PC-3 (cell line): ENCODE results near the gene PADI1. TPM values are rescaled to one million over a fixed set of nuclear protein-coding genes. Genes with fewer than 3 reads are reported as not detected.

Source experiments
- ATAC-seq: fragments of 200-7000 bp; cut with Tn5 transposase; 2 replicates; pipeline ENCODE4 v1.9.1; 2020; ENCODE audit warnings: mild to moderate bottlenecking, moderate library complexity
- BruUV-seq: library from RNA; stranded (reverse); fragments of 400-500 nt; replicated peaks from 2 replicates; lab custom pipeline; 2021; lab: Mats Ljungman, UMichigan
- CTCF ChIA-PET: fragments of 300-600 bp; sonication (Branson Sonifier 250); formaldehyde crosslinking; loops from one replicate; lab custom pipeline; 2022; ENCODE audit warnings: antibody characterized with exemption; lab: Charles Lee
- POLR2A ChIA-PET: fragments of 300-600 bp; sonication (Branson Sonifier 250); formaldehyde crosslinking; loops from one replicate; lab custom pipeline; 2022; ENCODE audit warnings: antibody characterized with exemption; ENCODE audit not compliant: unreplicated experiment; lab: Charles Lee
- DNase-seq: peaks from one replicate; pipeline ENCODE4 v3.0.0-alpha.2; 2015
- H2AFZ ChIP-seq: fragments of 300-600 bp; sonication (generic); 2 replicates; pipeline ENCODE4 v1.6.0; 2016; ENCODE audit warnings: antibody characterized with exemption, low read length
- H3F3A ChIP-seq: fragments of 300-600 bp; sonication (generic); one replicate; pipeline ENCODE4 v1.6.0; 2017; ENCODE audit warnings: antibody characterized with exemption, low read length, control low read depth, mild to moderate bottlenecking; ENCODE audit not compliant: unreplicated experiment
- H3K27ac ChIP-seq: fragments of 300-600 bp; sonication (generic); 2 replicates; pipeline ENCODE4 v1.5.1; 2016; ENCODE audit warnings: mild to moderate bottlenecking, low read length
- H3K27me3 ChIP-seq: fragments of 300-600 bp; sonication (generic); 2 replicates; pipeline ENCODE4 v1.6.1; 2016; ENCODE audit warnings: low read length, mixed read lengths
- H3K36me3 ChIP-seq: fragments of 300-600 bp; sonication (generic); 2 replicates; pipeline ENCODE4 v1.6.1; 2016; ENCODE audit warnings: low read depth, mixed run types, low read length, mixed read lengths
- H3K4me1 ChIP-seq: fragments of 300-600 bp; sonication (generic); 2 replicates; pipeline ENCODE4 v1.5.1; 2016; ENCODE audit warnings: low read length; ENCODE audit not compliant: insufficient read depth
- H3K4me2 ChIP-seq: fragments of 300-600 bp; sonication (generic); 2 replicates; pipeline ENCODE4 v1.6.0; 2016; ENCODE audit warnings: low read length
- H3K4me3 ChIP-seq: fragments of 300-600 bp; sonication (generic); 2 replicates; pipeline ENCODE4 v1.5.1; 2016; ENCODE audit warnings: mild to moderate bottlenecking, low read length, mixed read lengths
- H3K79me2 ChIP-seq: fragments of 300-600 bp; sonication (generic); 2 replicates; pipeline ENCODE4 v1.6.1; 2017; ENCODE audit warnings: low read length, mixed read lengths
- H3K9ac ChIP-seq: fragments of 300-600 bp; sonication (generic); 2 replicates; pipeline ENCODE4 v1.6.0; 2016; ENCODE audit warnings: mild to moderate bottlenecking, low read length
- H3K9me2 ChIP-seq: fragments of 300-600 bp; sonication (generic); replicated peaks from 2 replicates; pipeline ENCODE4 v1.6.1; 2016; ENCODE audit warnings: mixed run types, low read length, mixed read lengths
- H3K9me3 ChIP-seq: fragments of 300-600 bp; sonication (generic); 2 replicates; pipeline ENCODE4 v1.6.1; 2016; ENCODE audit warnings: low read length, mixed read lengths
- H4K20me1 ChIP-seq: fragments of 300-600 bp; sonication (generic); 2 replicates; pipeline ENCODE4 v1.6.1; 2016; ENCODE audit warnings: low read length, mixed read lengths
- CTCF ChIP-seq: fragments of 300-600 bp; sonication (generic); conservative IDR thresholded peaks from 2 replicates; pipeline ENCODE4 v1.5.1; 2017; ENCODE audit warnings: antibody characterized with exemption, low read depth, mild to moderate bottlenecking, low read length
- EZH2 ChIP-seq: fragments of 300-600 bp; sonication (generic); IDR thresholded peaks from one replicate; pipeline ENCODE4 v1.6.1; 2017; ENCODE audit warnings: antibody characterized with exemption, mild to moderate bottlenecking, low read length; ENCODE audit not compliant: unreplicated experiment
- EZH2phosphoT487 ChIP-seq: fragments of 300-600 bp; sonication (generic); IDR thresholded peaks from 2 replicates; pipeline ENCODE4 v1.6.1; 2018; ENCODE audit warnings: mild to moderate bottlenecking, antibody characterized with exemption, low read length, borderline replicate concordance
- intact Hi-C: fragments of 100-400 bp; cut with micrococcal nuclease; formaldehyde crosslinking; loops from 2 replicates; pipeline ENCODE4 v1.9.0; 2023
- total RNA-seq: library from RNA; depleted of rRNA; stranded (reverse); fragments of >200 nt; gene quantifications from 2 replicates; pipeline ENCODE4 v1.2.3, GENCODE V29; 2014

Gene PADI1
- total RNA-seq, 1 experiment from 2014 or later, result 0.73 TPM

GRCh38 chr1:17278996-17279830, 74.3 kb downstream of the PADI1 start:
- POLR2A ChIA-PET, result no interaction called here
- H3K9ac ChIP-seq, result no peak overlapping the region

GRCh38 chr1:17280436-17280835, 75.5 kb downstream of the PADI1 start:
- Histone ChIP-seq H3K9ac (no peak overlapping the region), H3K79me2 (no peaks in the 10 kb centered on the region), H3K36me3 (no peaks in the 10 kb centered on the region), H3K9me3 (no peaks in the 10 kb centered on the region), H2AFZ (no peak overlapping the region), H3K4me3 (no peak overlapping the region), H3K4me2 (no peak overlapping the region), H3K27ac (no peak overlapping the region), H3K27me3 (no peaks in the 10 kb centered on the region), H3K4me1 (peaks cover 10% of the 10 kb centered on the region), H3F3A (no peaks in the 10 kb centered on the region), H4K20me1 (no peaks in the 10 kb centered on the region), H3K9me2 (no peaks in the 10 kb centered on the region)
- TF ChIP-seq EZH2phosphoT487 (no peak), EZH2 (no peak), CTCF (no peak)
- DNase-seq, result no peak
- ATAC-seq, result no peak
- intact Hi-C loops, result no loop called here
- ChIA-PET POLR2A (no interaction called here), CTCF (interaction anchor here (0.5 kb wide), 1 partner anchor 110 kb away, joined by 3 read pairs; no protein-coding TSS in a partner anchor)
- no TSS peak for BruUV-seq

More at GRCh38 chr1:17278996-17279830, 74.3 kb downstream of the PADI1 start:
- DNase-seq, result no peak
- H3K36me3 ChIP-seq, result no peaks in the 10 kb centered on the region
- no peaks in the 10 kb centered on the region for H3F3A ChIP-seq
- no TSS peak for BruUV-seq
- ATAC-seq, result no peak
- no peak overlapping the region for H3K4me2 ChIP-seq
- H3K27ac ChIP-seq, result no peak overlapping the region
- no peaks in the 10 kb centered on the region for H4K20me1 ChIP-seq
- TF ChIP-seq EZH2 (no peak), CTCF (no peak), EZH2phosphoT487 (no peak)
- H3K79me2 ChIP-seq, result no peaks in the 10 kb centered on the region
- H3K4me3 ChIP-seq, result no peak overlapping the region
- no peaks in the 10 kb centered on the region for H3K9me2 ChIP-seq
- no peaks in the 10 kb centered on the region for H3K27me3 ChIP-seq
- CTCF ChIA-PET, result no interaction called here
- peaks cover 10% of the 10 kb centered on the region for H3K4me1 ChIP-seq
- intact Hi-C loops, result no loop called here
- H2AFZ ChIP-seq, result no peak overlapping the region
- H3K9me3 ChIP-seq, result no peaks in the 10 kb centered on the region

GRCh38 chr1:17280894-17281293, 76.0 kb downstream of the PADI1 start:
- Histone ChIP-seq H3K4me3 (no peak overlapping the region), H3K9me2 (no peaks in the 10 kb centered on the region), H3K4me2 (no peak overlapping the region), H3F3A (no peaks in the 10 kb centered on the region), H3K79me2 (no peaks in the 10 kb centered on the region), H3K4me1 (peaks cover 10% of the 10 kb centered on the region), H3K36me3 (no peaks in the 10 kb centered on the region), H4K20me1 (no peaks in the 10 kb centered on the region), H3K9ac (no peak overlapping the region), H3K9me3 (no peaks in the 10 kb centered on the region), H3K27ac (no peak overlapping the region), H2AFZ (no peak overlapping the region), H3K27me3 (no peaks in the 10 kb centered on the region)
- POLR2A ChIA-PET, result no interaction called here
- ATAC-seq (no peak), DNase-seq (no peak)
- CTCF ChIA-PET, result interaction anchor here (0.5 kb wide), 1 partner anchor 111 kb away, joined by 3 read pairs; no protein-coding TSS in a partner anchor
- no peak for TF ChIP-seq CTCF
- no peak for TF ChIP-seq EZH2
- no peak for TF ChIP-seq EZH2phosphoT487
- intact Hi-C loops, result no loop called here
- no TSS peak for BruUV-seq
